ENCODE measurements around the gene PHACTR4. TPM values are rescaled to one million over a fixed set of nuclear protein-coding genes. Genes with fewer than 3 reads are reported as not detected.
A peak's percentile ranks its signal among the peaks of the same experiment; 100 is the strongest.

Gene PHACTR4
- total and polyA plus RNA-seq, 9 of the 15 experiments (the other 6 are each of a cell fraction or from before 2014, with no cell fraction given): 6.4 to 43.6 (median 14.2) TPM

DNA sequence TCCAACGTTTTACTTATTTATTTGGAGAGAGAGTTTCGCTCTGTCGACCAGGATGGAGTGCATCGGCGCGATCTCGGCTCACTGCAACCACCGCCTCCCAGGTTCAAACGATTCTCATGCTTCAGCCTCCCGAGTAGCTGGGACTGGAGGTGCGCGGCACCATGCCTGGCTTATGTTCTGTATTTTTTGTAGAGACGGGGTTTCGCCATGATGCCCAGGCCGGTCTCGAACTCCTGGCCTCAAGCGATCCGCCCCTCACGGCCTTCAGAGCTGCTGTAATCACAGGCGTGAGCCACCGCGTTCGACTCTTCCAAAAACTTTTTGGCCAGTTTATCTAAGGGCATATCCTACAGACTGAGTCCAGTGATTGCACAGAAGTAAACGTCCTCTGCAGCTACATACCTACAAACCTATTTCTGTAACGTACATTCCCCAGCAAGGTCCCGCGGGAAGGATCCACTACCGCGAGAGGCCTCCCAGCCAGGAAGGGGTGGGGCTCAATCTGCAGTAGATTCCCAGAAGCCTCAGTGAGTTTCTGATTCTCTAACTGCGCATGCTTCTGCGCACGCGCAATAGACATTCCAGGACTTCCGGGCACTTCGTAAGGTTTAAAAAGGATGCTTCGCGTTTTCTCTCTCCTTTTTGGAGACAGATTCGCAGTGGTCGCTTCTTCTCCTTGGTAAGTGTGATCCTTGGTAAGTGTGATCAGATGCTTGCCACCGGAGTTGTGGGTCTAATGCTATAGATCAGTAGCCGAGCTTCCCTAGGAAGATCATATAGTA lies 136.1 kb downstream of the PHACTR4 start, which contains the start of gene RCC1 (continued):
- TF ChIP-seq POLR2H (tag; IDR thresholded peaks at IDR 0.05; ENCODE audit: low read depth): peak; percentile 99
- TF ChIP-seq PHTF2 (CRISPR knock-in tag; IDR thresholded peaks at IDR 0.05): peak; percentile 90
- peak; percentile 89 for TF ChIP-seq LCOR (CRISPR knock-in tag; IDR thresholded peaks at IDR 0.05)
- TF ChIP-seq TARDBP (IDR thresholded peaks at IDR 0.05): peak; percentile 79
- TF ChIP-seq KAT7 (CRISPR knock-in tag; IDR thresholded peaks at IDR 0.05; ENCODE audit: borderline replicate concordance): no peak
- TF ChIP-seq RBM14 (IDR thresholded peaks at IDR 0.05; ENCODE audit: borderline replicate concordance, insufficient read depth, low read depth, low read length): no peak
- no peak for TF ChIP-seq XRCC4 (IDR thresholded peaks at IDR 0.05; ENCODE audit: extremely low read depth, insufficient read depth, insufficient read length)
- TF ChIP-seq ZNF282 (CRISPR knock-in tag; IDR thresholded peaks at IDR 0.05): no peak
- TF ChIP-seq, protein P1, sequence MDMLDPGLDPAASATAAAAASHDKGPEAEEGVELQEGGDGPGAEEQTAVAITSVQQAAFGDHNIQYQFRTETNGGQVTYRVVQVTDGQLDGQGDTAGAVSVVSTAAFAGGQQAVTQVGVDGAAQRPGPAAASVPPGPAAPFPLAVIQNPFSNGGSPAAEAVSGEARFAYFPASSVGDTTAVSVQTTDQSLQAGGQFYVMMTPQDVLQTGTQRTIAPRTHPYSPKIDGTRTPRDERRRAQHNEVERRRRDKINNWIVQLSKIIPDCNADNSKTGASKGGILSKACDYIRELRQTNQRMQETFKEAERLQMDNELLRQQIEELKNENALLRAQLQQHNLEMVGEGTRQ (CRISPR knock-in tag; IDR thresholded peaks at IDR 0.05): no peak
- no peak for TF ChIP-seq RBM17 (IDR thresholded peaks at IDR 0.05; ENCODE audit: borderline replicate concordance, low read depth, low read length)
- no peak; the same call in 1 of the 2 replicates for TF ChIP-seq CBFA2T3 (IDR thresholded peaks at IDR 0.05)
- TF ChIP-seq PPARD (CRISPR knock-in tag; IDR thresholded peaks at IDR 0.05): no peak
- peak; percentile 16; the same call in 1 of the 2 replicates for TF ChIP-seq DMBX1 (CRISPR knock-in tag; IDR thresholded peaks at IDR 0.05; ENCODE audit: borderline replicate concordance)
- TF ChIP-seq FOS (IDR thresholded peaks at IDR 0.05; ENCODE audit: extremely low read depth, insufficient read length): no peak
- TF ChIP-seq, protein P2, sequence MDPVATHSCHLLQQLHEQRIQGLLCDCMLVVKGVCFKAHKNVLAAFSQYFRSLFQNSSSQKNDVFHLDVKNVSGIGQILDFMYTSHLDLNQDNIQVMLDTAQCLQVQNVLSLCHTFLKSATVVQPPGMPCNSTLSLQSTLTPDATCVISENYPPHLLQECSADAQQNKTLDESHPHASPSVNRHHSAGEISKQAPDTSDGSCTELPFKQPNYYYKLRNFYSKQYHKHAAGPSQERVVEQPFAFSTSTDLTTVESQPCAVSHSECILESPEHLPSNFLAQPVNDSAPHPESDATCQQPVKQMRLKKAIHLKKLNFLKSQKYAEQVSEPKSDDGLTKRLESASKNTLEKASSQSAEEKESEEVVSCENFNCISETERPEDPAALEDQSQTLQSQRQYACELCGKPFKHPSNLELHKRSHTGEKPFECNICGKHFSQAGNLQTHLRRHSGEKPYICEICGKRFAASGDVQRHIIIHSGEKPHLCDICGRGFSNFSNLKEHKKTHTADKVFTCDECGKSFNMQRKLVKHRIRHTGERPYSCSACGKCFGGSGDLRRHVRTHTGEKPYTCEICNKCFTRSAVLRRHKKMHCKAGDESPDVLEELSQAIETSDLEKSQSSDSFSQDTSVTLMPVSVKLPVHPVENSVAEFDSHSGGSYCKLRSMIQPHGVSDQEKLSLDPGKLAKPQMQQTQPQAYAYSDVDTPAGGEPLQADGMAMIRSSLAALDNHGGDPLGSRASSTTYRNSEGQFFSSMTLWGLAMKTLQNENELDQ (CRISPR knock-in tag; IDR thresholded peaks at IDR 0.05; ENCODE audit: borderline replicate concordance): no peak
- TF ChIP-seq ZNF830 (CRISPR knock-in tag; IDR thresholded peaks at IDR 0.05): no peak
- TF ChIP-seq HIVEP1 (CRISPR knock-in tag; IDR thresholded peaks at IDR 0.05): no peak; the same call in 1 of the 2 replicates
- no peak for TF ChIP-seq NR3C1 (CRISPR knock-in tag; IDR thresholded peaks at IDR 0.05)
- TF ChIP-seq MEF2A (IDR thresholded peaks at IDR 0.05; ENCODE audit: control insufficient read depth, low read depth, low read length): peak; percentile 86
- no peak; the same call in 1 of the 2 replicates for TF ChIP-seq GABPB2 (CRISPR knock-in tag; conservative IDR thresholded peaks at IDR 0.05)
- TF ChIP-seq ZFP1 (CRISPR knock-in tag; IDR thresholded peaks at IDR 0.05): peak; percentile 36; the same call in 1 of the 2 replicates
- TF ChIP-seq POLR3G (IDR thresholded peaks at IDR 0.05; ENCODE audit: extremely low read depth, insufficient read length, insufficient replicate concordance): no peak
- TF ChIP-seq IRF2 (CRISPR knock-in tag; IDR thresholded peaks at IDR 0.05): no peak
- TF ChIP-seq, protein P3, sequence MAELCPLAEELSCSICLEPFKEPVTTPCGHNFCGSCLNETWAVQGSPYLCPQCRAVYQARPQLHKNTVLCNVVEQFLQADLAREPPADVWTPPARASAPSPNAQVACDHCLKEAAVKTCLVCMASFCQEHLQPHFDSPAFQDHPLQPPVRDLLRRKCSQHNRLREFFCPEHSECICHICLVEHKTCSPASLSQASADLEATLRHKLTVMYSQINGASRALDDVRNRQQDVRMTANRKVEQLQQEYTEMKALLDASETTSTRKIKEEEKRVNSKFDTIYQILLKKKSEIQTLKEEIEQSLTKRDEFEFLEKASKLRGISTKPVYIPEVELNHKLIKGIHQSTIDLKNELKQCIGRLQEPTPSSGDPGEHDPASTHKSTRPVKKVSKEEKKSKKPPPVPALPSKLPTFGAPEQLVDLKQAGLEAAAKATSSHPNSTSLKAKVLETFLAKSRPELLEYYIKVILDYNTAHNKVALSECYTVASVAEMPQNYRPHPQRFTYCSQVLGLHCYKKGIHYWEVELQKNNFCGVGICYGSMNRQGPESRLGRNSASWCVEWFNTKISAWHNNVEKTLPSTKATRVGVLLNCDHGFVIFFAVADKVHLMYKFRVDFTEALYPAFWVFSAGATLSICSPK (IDR thresholded peaks at IDR 0.05; ENCODE audit: borderline replicate concordance): peak; percentile 89; the same call in 1 of the 2 replicates
- no peak for TF ChIP-seq RBFOX2 (IDR thresholded peaks at IDR 0.05; ENCODE audit: low read depth, low read length)

Measured in K562 (cell line).